ENCODE data around the gene NDRG4.

Gene NDRG4

DNA sequence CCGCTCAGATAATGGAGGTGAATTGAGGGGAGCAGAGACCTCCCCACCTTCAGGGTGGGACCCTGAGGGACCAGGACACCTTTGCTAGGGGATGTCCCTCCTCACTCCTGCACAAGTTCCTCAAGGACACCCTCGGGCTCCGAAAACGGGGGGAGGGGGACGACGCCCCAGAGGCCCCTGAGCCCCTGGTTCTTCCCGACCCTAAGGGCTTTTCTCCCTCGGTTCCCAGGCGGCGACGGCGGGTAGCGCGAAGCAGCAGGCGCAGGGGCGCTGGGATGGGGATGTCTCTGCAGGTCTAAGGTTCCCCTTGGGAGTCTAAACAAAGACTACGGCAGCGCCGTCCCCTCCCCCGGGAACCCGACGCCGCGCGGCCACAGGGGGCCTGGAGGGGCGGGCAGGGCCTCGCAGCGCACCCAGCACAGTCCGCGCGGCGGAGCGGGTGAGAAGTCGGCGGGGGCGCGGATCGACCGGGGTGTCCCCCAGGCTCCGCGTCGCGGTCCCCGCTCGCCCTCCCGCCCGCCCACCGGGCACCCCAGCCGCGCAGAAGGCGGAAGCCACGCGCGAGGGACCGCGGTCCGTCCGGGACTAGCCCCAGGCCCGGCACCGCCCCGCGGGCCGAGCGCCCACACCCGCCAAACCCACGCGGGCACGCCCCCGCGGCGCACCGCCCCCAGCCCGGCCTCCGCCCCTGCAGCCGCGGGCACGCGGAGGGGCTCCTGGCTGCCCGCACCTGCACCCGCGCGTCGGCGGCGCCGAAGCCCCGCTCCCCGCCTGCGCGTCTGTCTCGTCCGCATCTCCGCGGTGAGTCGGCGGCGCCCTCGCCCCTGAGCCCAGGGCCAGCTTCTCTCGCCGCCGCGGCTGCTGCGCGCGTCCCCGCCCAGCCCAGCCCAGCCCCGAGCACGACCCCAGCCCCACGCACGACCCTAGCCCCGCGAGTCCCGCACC lies 36.7 kb upstream of the NDRG4 start:
- H3K36me3 Mint-ChIP-seq (ENCODE audit: low read depth) = no peaks in the 10 kb centered on the region
- H3K27ac Mint-ChIP-seq = no peak overlapping the region
- H3K9me3 Mint-ChIP-seq = no peaks in the 10 kb centered on the region
- peaks cover 5% of the 10 kb centered on the region for H3K4me1 Mint-ChIP-seq
- H3K4me3 Mint-ChIP-seq = peak overlapping the region; percentile 74 to 79 (median 79)
- H3K27me3 Mint-ChIP-seq (ENCODE audit: low read depth) = peaks cover 85% of the 10 kb centered on the region
- TF ChIP-seq, protein P1, sequence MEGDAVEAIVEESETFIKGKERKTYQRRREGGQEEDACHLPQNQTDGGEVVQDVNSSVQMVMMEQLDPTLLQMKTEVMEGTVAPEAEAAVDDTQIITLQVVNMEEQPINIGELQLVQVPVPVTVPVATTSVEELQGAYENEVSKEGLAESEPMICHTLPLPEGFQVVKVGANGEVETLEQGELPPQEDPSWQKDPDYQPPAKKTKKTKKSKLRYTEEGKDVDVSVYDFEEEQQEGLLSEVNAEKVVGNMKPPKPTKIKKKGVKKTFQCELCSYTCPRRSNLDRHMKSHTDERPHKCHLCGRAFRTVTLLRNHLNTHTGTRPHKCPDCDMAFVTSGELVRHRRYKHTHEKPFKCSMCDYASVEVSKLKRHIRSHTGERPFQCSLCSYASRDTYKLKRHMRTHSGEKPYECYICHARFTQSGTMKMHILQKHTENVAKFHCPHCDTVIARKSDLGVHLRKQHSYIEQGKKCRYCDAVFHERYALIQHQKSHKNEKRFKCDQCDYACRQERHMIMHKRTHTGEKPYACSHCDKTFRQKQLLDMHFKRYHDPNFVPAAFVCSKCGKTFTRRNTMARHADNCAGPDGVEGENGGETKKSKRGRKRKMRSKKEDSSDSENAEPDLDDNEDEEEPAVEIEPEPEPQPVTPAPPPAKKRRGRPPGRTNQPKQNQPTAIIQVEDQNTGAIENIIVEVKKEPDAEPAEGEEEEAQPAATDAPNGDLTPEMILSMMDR (IDR thresholded peaks at IDR 0.05; ENCODE audit: unreplicated experiment in 3 of 3) = no peak

GRCh38 chr16:58464047-58464915 lies 35.7 kb upstream of the NDRG4 start:
- no peaks in the 10 kb centered on the region for H3K36me3 Mint-ChIP-seq (ENCODE audit: low read depth)
- peak overlapping the region; percentile 85 to 89 (median 86) for H3K4me3 Mint-ChIP-seq
- peaks cover 5% of the 10 kb centered on the region for H3K4me1 Mint-ChIP-seq
- H3K27ac Mint-ChIP-seq = no peak overlapping the region
- H3K27me3 Mint-ChIP-seq (ENCODE audit: low read depth) = peaks cover 86% of the 10 kb centered on the region
- H3K9me3 Mint-ChIP-seq = no peaks in the 10 kb centered on the region
- TF ChIP-seq, protein P1 (IDR thresholded peaks at IDR 0.05; ENCODE audit: unreplicated experiment in 3 of 3) = no peak

- no peak overlapping the region for H3K27ac Mint-ChIP-seq
- H3K4me3 Mint-ChIP-seq = peak overlapping the region; percentile 85 to 89 (median 86)
- H3K27me3 Mint-ChIP-seq (ENCODE audit: low read depth) = peaks cover 85% of the 10 kb centered on the region
- peaks cover 5% of the 10 kb centered on the region for H3K4me1 Mint-ChIP-seq
- TF ChIP-seq, protein P1 (IDR thresholded peaks at IDR 0.05; ENCODE audit: unreplicated experiment in 3 of 3) = no peak
- H3K9me3 Mint-ChIP-seq = no peaks in the 10 kb centered on the region
- no peaks in the 10 kb centered on the region for H3K36me3 Mint-ChIP-seq (ENCODE audit: low read depth)
Observed at GRCh38 chr16:58464916-58465731, 34.8 kb upstream of the NDRG4 start.

GRCh38 chr16:58465817-58466216 lies 34.1 kb upstream of the NDRG4 start:
- Mint-ChIP-seq H3K36me3 (ENCODE audit: low read depth) (no peaks in the 10 kb centered on the region), H3K27ac (no peak overlapping the region), H3K9me3 (no peaks in the 10 kb centered on the region), H3K4me1 (peaks cover 5% of the 10 kb centered on the region), H3K27me3 (ENCODE audit: low read depth) (peaks cover 83% of the 10 kb centered on the region), H3K4me3 (peak overlapping the region in 2 of 3 experiments; percentile 20 to 85)
- TF ChIP-seq, protein P1 (IDR thresholded peaks at IDR 0.05; ENCODE audit: unreplicated experiment in 3 of 3) = no peak

DNA sequence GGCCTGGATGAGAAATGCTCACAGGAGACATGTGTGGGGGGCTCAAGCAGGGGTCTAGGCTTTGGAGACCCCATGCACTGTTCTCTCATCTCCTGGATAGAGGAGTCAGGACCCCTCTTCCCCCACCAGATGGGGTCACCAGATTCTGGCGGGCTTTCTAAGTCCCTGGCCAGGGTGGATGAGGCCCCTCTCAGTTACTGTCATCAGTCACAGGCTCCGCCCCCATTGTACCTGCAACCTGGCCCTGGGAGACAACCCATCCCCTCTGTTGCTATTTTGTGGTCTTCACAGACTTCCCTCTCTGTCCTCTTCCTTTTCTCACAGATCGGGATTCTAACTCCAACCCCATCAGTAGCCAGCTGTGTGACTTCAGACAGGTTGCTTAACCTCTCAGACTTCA lies 33.5 kb upstream of the NDRG4 start:
- peaks cover 5% of the 10 kb centered on the region for H3K4me1 Mint-ChIP-seq
- no peaks in the 10 kb centered on the region for H3K36me3 Mint-ChIP-seq (ENCODE audit: low read depth)
- no peaks in the 10 kb centered on the region for H3K9me3 Mint-ChIP-seq
- H3K27me3 Mint-ChIP-seq (ENCODE audit: low read depth) = peaks cover 77% of the 10 kb centered on the region
- TF ChIP-seq, protein P1 (IDR thresholded peaks at IDR 0.05; ENCODE audit: unreplicated experiment in 3 of 3) = no peak
- H3K4me3 Mint-ChIP-seq = peak overlapping the region in 2 of 3 experiments; percentile 20 to 41
- no peak overlapping the region for H3K27ac Mint-ChIP-seq
